Stimulated activated CD8-positive, alpha-beta memory T cell treated with anti-CD3 and anti-CD28 coated beads, Interleukin-4, amount 100 ng/mL, for 1 hour (primary cell): Measurements from ENCODE around the gene PYGO1.
"Not testable (repeated sequence)": the region's sequence is repeated elsewhere in the genome, so short reads cannot be mapped to it uniquely, and the experiment has no call there.

Experiments used
- DNase-seq, 2 donors: peaks; one replicate each; pipeline ENCODE4 v3.0.0-alpha.2; 2020; ENCODE audit warnings: low read depth in 2 of 2, low spot score in 1 of 2

Gene PYGO1

DNA sequence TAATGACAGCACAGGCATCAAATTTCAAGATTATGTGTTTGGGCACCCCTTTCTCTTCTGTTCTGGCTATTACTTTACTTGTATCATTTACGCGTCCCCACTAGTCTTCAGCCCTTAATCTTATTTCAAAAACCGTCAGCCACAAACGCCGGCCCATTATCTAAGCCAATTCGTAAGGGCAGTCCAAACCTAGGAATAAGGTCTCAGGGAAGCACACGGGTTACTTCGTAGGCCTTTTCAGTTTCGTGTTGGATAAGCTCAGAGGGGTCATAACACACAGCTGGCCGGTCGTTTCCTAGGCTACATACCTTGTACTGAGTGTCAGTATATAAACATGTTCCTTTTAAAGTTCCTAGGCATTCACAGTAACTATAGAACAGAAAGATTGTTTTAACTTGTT, 75.0 kb downstream of the PYGO1 start:
- DNase-seq, result no peak

GRCh38 chr15:55507567-55507966, 80.6 kb downstream of the PYGO1 start:
- DNase-seq, result no peak

DNA sequence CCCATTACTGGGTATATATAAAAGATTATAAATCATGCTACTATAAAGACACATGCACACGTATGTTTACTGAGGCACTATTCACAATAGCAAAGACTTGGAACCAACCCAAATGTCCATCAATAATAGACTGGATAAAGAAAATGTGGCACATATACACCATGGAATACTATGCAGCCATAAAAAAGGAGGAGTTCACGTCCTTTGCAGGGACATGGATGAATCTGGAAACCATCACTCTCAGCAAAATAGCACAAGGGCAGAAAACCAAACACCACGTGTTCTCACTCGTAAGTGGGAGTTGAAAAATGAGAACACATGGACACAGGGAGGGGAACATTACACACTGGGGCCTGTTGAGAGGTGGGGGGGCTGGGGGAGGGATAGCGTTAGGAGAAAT, 82.7 kb downstream of the PYGO1 start:
- DNase-seq, result not testable (repeated sequence)

DNA sequence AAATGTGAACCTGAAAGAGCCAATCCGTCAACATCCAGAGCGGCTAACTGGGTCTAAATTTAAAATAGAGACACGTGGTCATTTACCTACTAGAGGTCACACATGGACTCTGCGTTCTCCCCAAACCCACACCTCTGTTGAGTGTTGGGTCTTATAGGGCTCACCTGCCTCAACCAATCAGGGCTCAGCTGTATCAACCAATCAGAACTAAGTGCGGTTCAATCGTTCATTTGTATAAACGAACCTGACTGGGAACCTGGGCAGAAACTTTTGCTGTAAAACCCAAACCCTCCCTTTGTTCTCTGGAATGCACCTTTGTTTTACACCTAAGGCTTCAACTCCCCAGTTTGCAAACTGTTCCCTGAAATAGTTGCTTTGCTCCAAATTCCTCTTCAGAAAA, 89.0 kb downstream of the PYGO1 start:
- no peak for DNase-seq

DNA sequence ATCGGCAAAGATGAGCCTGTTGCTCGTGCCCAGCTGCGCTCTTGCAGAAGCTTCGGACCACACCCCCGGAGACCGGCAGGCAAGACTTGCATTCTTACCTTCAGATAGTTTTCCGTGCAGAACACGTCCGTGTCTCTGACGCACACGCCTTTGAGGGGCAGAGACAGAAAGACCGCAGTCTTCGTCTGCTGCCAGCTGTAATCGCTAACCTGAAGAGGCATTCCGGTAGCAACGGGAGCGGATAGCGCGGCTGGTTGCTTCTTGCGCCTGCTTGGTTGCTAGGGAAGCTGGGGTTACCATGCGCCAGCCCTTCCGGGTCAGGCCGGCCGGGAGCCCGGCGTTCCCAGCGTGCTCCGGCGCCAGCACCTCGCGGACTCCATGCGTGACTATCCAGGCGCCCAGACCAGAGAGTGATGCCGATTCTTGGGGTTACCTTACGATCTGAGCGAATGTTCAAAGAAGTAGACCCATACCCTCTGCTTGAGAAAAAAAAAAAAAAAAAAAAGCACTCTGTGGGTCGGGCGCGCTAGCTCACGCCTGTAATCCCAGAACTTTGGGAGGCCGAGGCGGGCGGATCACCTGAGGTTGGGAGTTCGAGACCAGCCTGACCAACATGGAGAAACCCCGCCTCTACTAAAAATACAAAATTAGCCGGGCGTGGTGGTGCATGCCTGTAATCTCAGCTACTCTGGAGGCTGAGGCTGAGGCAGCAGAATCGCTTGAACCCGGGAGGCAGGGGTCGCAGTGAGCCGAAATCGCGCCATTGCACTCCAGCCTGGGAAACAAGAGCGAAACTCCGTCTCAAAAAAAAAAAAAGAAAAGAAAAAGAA, 89.8 kb downstream of the PYGO1 start:
- DNase-seq, result peak; percentile 15 to 38

- DNase-seq, result no peak
These were observed 91.4 kb downstream of the PYGO1 start for GRCh38 chr15:55496716-55497115.

DNA sequence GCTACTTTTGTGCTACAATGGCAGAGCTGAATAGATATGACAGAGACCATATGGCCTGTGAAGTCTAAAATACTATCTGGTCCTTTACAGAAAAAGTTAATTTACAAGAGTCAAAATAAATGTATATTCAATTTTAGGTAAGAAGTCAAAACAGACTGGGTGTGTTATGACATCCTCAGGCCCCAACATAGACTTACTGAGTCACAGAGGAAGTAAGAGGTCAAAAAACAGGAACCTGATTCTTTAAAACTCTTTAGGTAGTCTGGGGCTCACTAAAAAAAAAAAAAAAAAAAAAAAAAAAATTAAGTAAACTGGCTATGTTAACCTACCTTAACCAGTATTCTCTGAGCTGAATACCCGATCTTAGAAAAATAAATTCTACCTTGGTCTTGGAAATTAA, 93.2 kb downstream of the PYGO1 start:
- no peak for DNase-seq

GRCh38 chr15:55488952-55489600, 99.1 kb downstream of the PYGO1 start:
- not testable (repeated sequence) for DNase-seq
